Measurements from ENCODE around the gene RANBP10. TPM values are rescaled to one million over a fixed set of nuclear protein-coding genes. Genes with fewer than 3 reads are reported as not detected.
A peak's percentile ranks its signal among the peaks of the same experiment; 100 is the strongest.

Gene RANBP10
- total RNA-seq, 1 experiment from 2014 or later: 15.6 TPM

DNA sequence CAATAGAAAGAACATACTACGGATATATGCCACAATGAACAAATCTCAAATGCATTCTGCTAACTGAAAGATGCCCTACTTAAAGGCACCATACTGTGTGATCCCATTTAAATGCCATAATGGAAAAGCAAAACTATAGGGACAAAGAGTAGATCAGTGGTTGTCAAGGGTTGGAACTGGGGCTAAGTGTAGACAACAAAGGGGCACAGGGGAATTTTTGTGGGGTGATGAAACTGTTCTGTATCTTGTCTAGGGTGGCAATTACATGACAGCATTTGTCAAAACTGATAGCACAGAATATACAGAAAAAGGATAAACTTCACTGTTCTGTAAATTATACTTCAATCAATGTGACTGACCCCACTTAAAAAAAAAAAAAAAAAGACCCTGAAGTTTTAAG, 104.9 kb downstream of the RANBP10 start:
- Histone ChIP-seq H4K20me1 (ENCODE audit: control insufficient read depth, insufficient read depth, insufficient read length) (no peaks in the 10 kb centered on the region), H2BK20ac (ENCODE audit: low read depth, low read length, poor library complexity, severe bottlenecking) (no peak overlapping the region), H2BK5ac (ENCODE audit: insufficient read length, low read length) (no peak overlapping the region), H2BK120ac (ENCODE audit: low read depth, low read length, poor library complexity, severe bottlenecking) (no peak overlapping the region), H3K79me1 (ENCODE audit: insufficient read depth, low read depth, low read length, poor library complexity, severe bottlenecking) (peaks cover 3% of the 10 kb centered on the region), H3K4ac (ENCODE audit: low read depth, low read length) (no peak overlapping the region), H3K18ac (ENCODE audit: insufficient read length, low read depth, low read length) (no peak overlapping the region), H4K5ac (ENCODE audit: insufficient read length, low read depth, low read length) (no peak overlapping the region), H2BK12ac (ENCODE audit: insufficient read length, low read depth, low read length) (no peak overlapping the region), H3K9me3 (ENCODE audit: control insufficient read depth, low read depth, low read length) (no peaks in the 10 kb centered on the region), H4K8ac (replicated peaks; ENCODE audit: insufficient read length, low read depth, low read length) (no peak overlapping the region), H3K23me2 (ENCODE audit: insufficient read length, low read depth, low read length, poor library complexity, severe bottlenecking) (no peaks in the 10 kb centered on the region), H3K79me2 (ENCODE audit: insufficient read depth, low read length) (peaks cover 3% of the 10 kb centered on the region; the same call in 1 of the 2 replicates), H3K27me3 (ENCODE audit: insufficient read depth, low read length) (no peaks in the 10 kb centered on the region), H2BK15ac (ENCODE audit: low read depth, low read length) (no peak overlapping the region), H3K14ac (ENCODE audit: insufficient read depth, low read length) (no peak overlapping the region), H3K9ac (ENCODE audit: extremely low read depth, insufficient read length, low read length) (no peak overlapping the region), H3K4me1 (ENCODE audit: insufficient read depth, low read length) (no peaks in the 10 kb centered on the region), H3K4me2 (ENCODE audit: insufficient read depth, insufficient read length, low read length) (no peak overlapping the region), H3K27ac (ENCODE audit: insufficient read length, low read depth, low read length) (no peak overlapping the region), H2AK5ac (ENCODE audit: insufficient read length, low read length) (no peak overlapping the region), H4K91ac (ENCODE audit: insufficient read length, low read depth, low read length) (no peak overlapping the region), H3K56ac (ENCODE audit: insufficient read length, low read depth, low read length) (no peak overlapping the region), H2AFZ (ENCODE audit: low read length) (no peak overlapping the region), H3K23ac (ENCODE audit: insufficient read length, low read depth, low read length) (no peak overlapping the region), H3T11ph (ENCODE audit: low read length) (no peak overlapping the region)
- Mint-ChIP-seq H3K27me3 (ENCODE audit: low read depth) (no peaks in the 10 kb centered on the region), H3K27ac (peak overlapping the region in 1 of 3 experiments; percentile 11; a peak in 1 of 7 replicates), H3K9me3 (peaks cover 0 to 4% of the 10 kb centered on the region in 2 experiments; a peak in 1 of 5 replicates), H3K4me1 (peaks cover 3 to 4% of the 10 kb centered on the region in 2 experiments; a peak in 3 of 4 replicates), H3K36me3 (ENCODE audit: insufficient read depth in 1 of 3, low read depth in 3 of 3) (peaks cover 3 to 6% (median 5%) of the 10 kb centered on the region in 3 experiments; a peak in 4 of 7 replicates), H3K4me3 (no peak overlapping the region)
- no peak for TF ChIP-seq CTCF (conservative IDR thresholded peaks at IDR 0.05)
- WGBS (ENCODE audit: extremely low coverage, insufficient read length, low lambda C conversion rate): no CpG with 5 or more reads among the region's 1 CpG
- DNase-seq: no peak
